HG02588 (cell line): ENCODE results near the gene CNTN5.

Source experiments
- ATAC-seq: cut with Tn5 transposase; IDR thresholded peaks from one replicate; pipeline ENCODE4 v1.9.1; 2021; ENCODE audit warnings: mild to moderate bottlenecking, moderate library complexity; ENCODE audit not compliant: unreplicated experiment

The CNTN5 gene

GRCh38 chr11:99162819-99163218 is 142.1 kb downstream of the CNTN5 start:
- ATAC-seq, result no peak

GRCh38 chr11:99170591-99170990 is 149.8 kb downstream of the CNTN5 start:
- no peak for ATAC-seq

- ATAC-seq, result no peak
Measured at GRCh38 chr11:99171330-99171729, 150.6 kb downstream of the CNTN5 start.

- ATAC-seq, result no peak
Measured at GRCh38 chr11:99176430-99176829, 155.7 kb downstream of the CNTN5 start.

GRCh38 chr11:99177446-99177845 is 156.7 kb downstream of the CNTN5 start:
- no peak for ATAC-seq

GRCh38 chr11:99184146-99184545 is 163.4 kb downstream of the CNTN5 start:
- ATAC-seq, result no peak

GRCh38 chr11:99188221-99188620 is 167.5 kb downstream of the CNTN5 start:
- no peak for ATAC-seq

GRCh38 chr11:99192716-99193115 is 172.0 kb downstream of the CNTN5 start:
- no peak for ATAC-seq

- ATAC-seq, result no peak
Measured at GRCh38 chr11:99197477-99197876, 176.7 kb downstream of the CNTN5 start.

GRCh38 chr11:99198215-99198614 is 177.5 kb downstream of the CNTN5 start:
- ATAC-seq, result no peak

- ATAC-seq, result no peak
Measured at GRCh38 chr11:99199341-99199740, 178.6 kb downstream of the CNTN5 start.

- no peak for ATAC-seq
Measured at GRCh38 chr11:99200720-99201119, 180.0 kb downstream of the CNTN5 start.

- no peak for ATAC-seq
Measured at GRCh38 chr11:99208813-99209212, 188.1 kb downstream of the CNTN5 start.

GRCh38 chr11:99229544-99229943 is 208.8 kb downstream of the CNTN5 start:
- no peak for ATAC-seq

GRCh38 chr11:99234534-99234933 is 213.8 kb downstream of the CNTN5 start:
- no peak for ATAC-seq

- no peak for ATAC-seq
Measured at GRCh38 chr11:99238401-99238800, 217.7 kb downstream of the CNTN5 start.

GRCh38 chr11:99240192-99241030 is 219.7 kb downstream of the CNTN5 start:
- ATAC-seq, result no peak

- ATAC-seq, result no peak
Measured at GRCh38 chr11:99241066-99241465, 220.3 kb downstream of the CNTN5 start.

- ATAC-seq, result no peak
Measured at GRCh38 chr11:99244613-99245012, 223.9 kb downstream of the CNTN5 start.

GRCh38 chr11:99246199-99246598 is 225.4 kb downstream of the CNTN5 start:
- ATAC-seq, result no peak

GRCh38 chr11:99256614-99257013 is 235.9 kb downstream of the CNTN5 start:
- no peak for ATAC-seq

GRCh38 chr11:99257131-99257530 is 236.4 kb downstream of the CNTN5 start:
- ATAC-seq, result no peak

GRCh38 chr11:99260696-99261095 is 239.9 kb downstream of the CNTN5 start:
- no peak for ATAC-seq
